A549 treated with CORT108297 at 1 μM for 4 hours (cell line): ENCODE measurements around the gene ACTR8. TPM values are rescaled to one million over a fixed set of nuclear protein-coding genes. Genes with fewer than 3 reads are reported as not detected.

Experiments
- total RNA-seq: library from RNA; stranded (reverse); fragments of 200-300 nt; extraction: Qiagen RNA extraction; gene quantifications from 5 replicates; pipeline ENCODE4 v1.2.3, GENCODE V29; 2022

Gene ACTR8, protein sequence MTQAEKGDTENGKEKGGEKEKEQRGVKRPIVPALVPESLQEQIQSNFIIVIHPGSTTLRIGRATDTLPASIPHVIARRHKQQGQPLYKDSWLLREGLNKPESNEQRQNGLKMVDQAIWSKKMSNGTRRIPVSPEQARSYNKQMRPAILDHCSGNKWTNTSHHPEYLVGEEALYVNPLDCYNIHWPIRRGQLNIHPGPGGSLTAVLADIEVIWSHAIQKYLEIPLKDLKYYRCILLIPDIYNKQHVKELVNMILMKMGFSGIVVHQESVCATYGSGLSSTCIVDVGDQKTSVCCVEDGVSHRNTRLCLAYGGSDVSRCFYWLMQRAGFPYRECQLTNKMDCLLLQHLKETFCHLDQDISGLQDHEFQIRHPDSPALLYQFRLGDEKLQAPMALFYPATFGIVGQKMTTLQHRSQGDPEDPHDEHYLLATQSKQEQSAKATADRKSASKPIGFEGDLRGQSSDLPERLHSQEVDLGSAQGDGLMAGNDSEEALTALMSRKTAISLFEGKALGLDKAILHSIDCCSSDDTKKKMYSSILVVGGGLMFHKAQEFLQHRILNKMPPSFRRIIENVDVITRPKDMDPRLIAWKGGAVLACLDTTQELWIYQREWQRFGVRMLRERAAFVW
- total RNA-seq: 15.5 to 17.5 TPM (median 16.7 TPM) in 5 replicates

DNA sequence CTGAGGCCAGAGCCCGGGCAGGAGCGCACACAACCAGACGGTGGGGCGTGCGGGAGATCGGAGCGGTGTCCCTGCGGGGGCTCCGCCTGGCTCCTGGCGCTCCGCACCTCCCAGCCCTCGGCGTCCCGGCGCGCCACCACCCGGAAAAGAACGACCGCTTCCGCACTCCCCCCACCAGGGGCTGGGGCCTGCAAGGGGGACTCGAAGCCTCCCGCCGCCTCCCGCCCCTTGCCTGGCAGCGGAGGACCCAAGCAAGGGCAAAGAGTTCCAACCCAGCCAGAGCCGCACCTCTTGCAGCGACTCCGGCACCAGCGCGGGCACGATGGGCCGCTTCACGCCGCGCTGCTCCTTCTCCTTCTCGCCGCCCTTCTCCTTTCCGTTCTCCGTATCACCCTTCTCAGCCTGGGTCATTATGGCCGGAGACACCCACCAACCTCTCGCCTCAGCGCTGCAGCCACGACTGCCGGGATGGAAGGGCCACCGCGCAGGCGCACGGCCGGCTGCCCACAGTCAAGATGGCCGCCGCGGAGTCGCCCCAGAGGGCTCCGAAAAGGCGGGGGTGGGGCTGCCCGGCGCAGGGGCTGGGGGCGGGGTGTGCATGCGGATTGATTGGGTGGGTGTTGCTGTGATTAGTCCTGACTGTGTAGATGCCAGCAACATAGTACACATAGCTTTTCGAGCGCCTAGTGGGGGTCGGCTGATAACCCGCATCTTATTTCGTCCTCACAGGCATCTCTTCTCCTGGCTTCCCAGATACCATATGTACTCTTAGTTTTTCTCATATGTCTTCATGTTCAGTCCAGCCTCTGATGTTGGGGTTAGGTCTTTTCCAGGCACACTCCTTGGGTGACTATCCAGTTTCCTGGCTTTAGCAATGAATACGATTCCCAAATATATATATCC, at the start of gene ACTR8:
TSS of gene ACTR8 (minus strand) at position 462 of the 903 bp plus-strand sequence. CDS start at position 411, 51 bp downstream.

DNA sequence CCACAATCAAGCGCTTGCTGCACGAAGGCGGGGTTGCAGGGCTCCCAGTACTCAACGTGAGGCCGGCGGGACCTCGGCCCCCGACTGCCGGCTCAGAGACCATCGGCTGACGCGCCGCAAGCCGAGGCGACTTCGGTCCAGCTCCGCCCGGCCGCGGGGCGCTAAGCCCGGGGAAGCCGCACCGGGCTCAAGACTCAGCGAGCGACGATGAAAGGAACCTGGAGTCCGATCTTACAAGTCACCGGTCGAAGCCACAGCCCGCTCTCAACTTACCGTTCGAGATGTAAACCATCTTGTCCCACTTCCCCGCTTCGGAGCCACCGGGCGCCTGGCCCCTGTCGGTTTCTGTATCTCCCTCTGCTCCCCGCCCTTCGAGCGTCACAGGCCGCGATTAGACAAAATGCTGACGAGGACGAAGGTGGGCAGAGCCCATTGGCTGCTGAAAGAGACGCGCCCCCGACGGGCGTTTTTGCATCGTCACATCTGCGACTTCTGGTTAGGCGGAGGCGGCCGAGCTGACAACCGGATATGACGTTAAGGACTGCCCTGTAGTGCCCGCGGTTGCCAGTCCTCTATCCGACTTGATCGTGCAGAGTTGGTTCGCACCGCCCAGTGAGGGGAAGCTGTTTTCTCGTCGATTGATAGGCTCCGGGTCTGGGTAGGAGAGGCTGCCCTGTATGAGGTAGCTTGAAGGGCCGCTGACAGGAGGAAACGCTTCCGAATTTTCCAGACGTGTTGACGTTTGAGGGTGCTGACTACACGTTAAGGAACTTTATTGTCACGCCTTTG, 9.7 kb upstream of the ACTR8 start, which contains the start of gene SELENOK:
TSS of gene SELENOK (minus strand) at position 363 of the 789 bp plus-strand sequence.

DNA sequence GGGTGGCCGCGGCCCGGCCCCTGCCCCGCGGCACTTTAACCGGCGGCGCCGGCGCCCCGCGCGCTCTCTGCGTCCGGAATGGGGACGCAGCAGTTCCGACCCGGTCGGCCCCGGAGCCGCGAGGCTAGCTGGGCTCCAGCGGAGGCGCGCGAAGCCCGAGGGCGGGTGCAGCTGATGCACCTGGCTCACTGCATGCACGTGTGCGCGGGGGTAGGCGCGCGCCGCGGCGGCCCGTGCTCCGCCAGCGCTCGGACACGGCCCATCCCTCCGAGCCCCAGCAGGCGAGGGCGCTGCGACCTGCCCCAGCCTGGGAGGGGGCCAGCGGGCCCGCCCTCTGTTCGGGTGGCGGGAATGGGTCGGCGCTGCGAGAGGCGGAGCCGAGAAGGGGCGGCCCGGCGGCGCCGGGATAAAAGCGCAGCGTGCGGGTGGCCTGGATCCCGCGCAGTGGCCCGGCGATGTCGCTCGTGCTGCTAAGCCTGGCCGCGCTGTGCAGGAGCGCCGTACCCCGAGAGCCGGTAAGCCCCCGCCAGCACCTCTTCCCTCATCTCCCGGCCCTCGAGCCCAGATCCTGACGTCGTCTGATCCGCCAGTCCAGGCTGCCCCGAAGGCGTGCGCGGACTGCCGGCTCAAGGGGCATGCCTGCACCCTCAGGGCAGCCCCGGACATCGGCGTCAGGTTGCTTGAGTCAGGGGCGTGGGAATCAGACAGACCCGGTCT, 35.7 kb downstream of the ACTR8 start, which contains the start of the genes CHDH and IL17RB:
TSS of gene CHDH (minus strand) at position 286 of the 717 bp plus-strand sequence. CDS start 22,411 bp downstream, outside the sequence.
TSS of gene IL17RB (plus strand) at position 435 of the 717 bp plus-strand sequence. CDS start at position 456, 21 bp downstream.

Other genes with a start within 250 kb of the ACTR8 start
- 1.9 to 2.6 TPM (median 2.5 TPM) in 5 replicates for gene CHDH, start 35.7 kb downstream of the ACTR8 start, total RNA-seq
- gene IL17RB, start 35.6 kb downstream of the ACTR8 start, total RNA-seq: 0.77 to 1.1 TPM (median 0.85 TPM) in 5 replicates
- gene SELENOK, start 9.7 kb upstream of the ACTR8 start, total RNA-seq: 18.3 to 34.0 TPM (median 22.3 TPM) in 5 replicates
- 0.02 to 0.09 TPM (median 0.07 TPM) in 4 of 5 replicates, not detected in the other for gene CACNA2D3, start 240.4 kb upstream of the ACTR8 start, total RNA-seq